Left lung (tissue), 10 donors: ENCODE data around the gene EIF2AK3. TPM values are rescaled to one million over a fixed set of nuclear protein-coding genes. Genes with fewer than 3 reads are reported as not detected.

ENCODE experiments used
- ATAC-seq: fragments of 200-7000 bp; cut with Tn5 transposase; one replicate; pipeline ENCODE4 v1.9.1; 2020; ENCODE audit warnings: moderate library complexity
- DNase-seq, 4 donors: peaks; one replicate each; pipeline ENCODE4 v3.0.0-alpha.2; 2013 to 2020
- H3K27ac ChIP-seq, 2 donors: fragments of 200-600 bp; sonication (generic) in 1 of 2; one replicate each; pipeline versions ENCODE4 v1.5.0 to v1.8.0; 2020 to 2021
- H3K27me3 ChIP-seq, 2 donors: fragments of 200-600 bp; sonication (generic) in 1 of 2; one replicate each; pipeline versions ENCODE4 v1.5.0 to v1.8.0; 2020 to 2021
- H3K36me3 ChIP-seq, 2 donors: fragments of 200-600 bp; sonication (generic) in 1 of 2; one replicate each; pipeline versions ENCODE4 v1.5.0 to v1.8.0; 2020 to 2021
- H3K4me1 ChIP-seq, 2 donors: fragments of 200-600 bp; one replicate each; pipeline ENCODE4 v1.8.0; 2021
- H3K4me3 ChIP-seq, 2 donors: fragments of 200-600 bp; sonication (generic) in 1 of 2; one replicate each; pipeline versions ENCODE4 v1.5.0 to v1.8.0; 2020 to 2021; ENCODE audit warnings: mild to moderate bottlenecking in 1 of 2
- H3K9me3 ChIP-seq, 2 donors: fragments of 200-600 bp; sonication (generic) in 1 of 2; one replicate each; pipeline versions ENCODE4 v1.5.0 to v1.8.0; 2020 to 2021
- intact Hi-C, 2 donors: fragments of 100-400 bp; cut with DNase I; formaldehyde crosslinking; loops; one replicate each; pipeline versions ENCODE4 v1.11.2 to v1.14.2; 2022
- polyA plus RNA-seq, 6 donors: library from polyadenylated mRNA; unstranded; fragments of 120-200 nt; gene quantifications; one replicate each; pipeline ENCODE4 v1.2.1, GENCODE V29; 2013; ENCODE audit not compliant: insufficient read length in 6 of 6
- total RNA-seq, 2 donors: library from RNA; stranded (reverse); fragmentation: NEBNext Ultra II Directional; extraction: Animal tissue kit (Norgen Biotek cat#: 25700); gene quantifications; one replicate each; pipeline ENCODE4 v1.2.1, GENCODE V29; 2021
- TF ChIP-seq, protein P1 (sequence below), 2 donors: fragments of 200-600 bp; sonication (generic) in 1 of 2; IDR thresholded peaks; one replicate each; pipeline versions ENCODE4 v1.5.0 to v1.8.0; 2021; ENCODE audit warnings: antibody characterized with exemption in 2 of 2
- donor health status: DM: no; HTN: yes; CAD: no.
- donor health status: DM: no; HTN: no; CAD: no.

EIF2AK3 gene
- total and polyA plus RNA-seq, 8 donors: 23.5 to 31.2 (median 28.1) TPM

DNA sequence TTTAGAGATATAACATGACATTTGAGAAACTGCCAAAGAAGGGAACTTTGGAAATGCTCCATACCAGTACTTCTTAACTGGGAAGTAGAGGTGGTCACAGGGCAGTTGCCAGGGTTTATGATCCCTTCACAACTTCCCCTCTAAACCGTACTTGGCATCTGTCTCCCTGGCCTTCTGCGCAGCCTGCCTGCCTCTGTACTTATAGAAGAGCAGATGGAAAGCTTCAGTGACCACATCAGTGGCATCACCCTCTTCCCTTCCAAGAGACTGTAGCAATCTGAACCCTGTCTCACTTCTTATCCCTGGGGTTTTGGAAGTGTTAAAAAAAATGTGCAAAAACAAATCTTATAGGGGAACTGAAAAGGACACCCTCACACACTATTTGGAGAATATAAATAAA, 64.1 kb downstream of the EIF2AK3 start:
- DNase-seq (peak in 2 of 4 donors; percentile 62 to 78), ATAC-seq (no peak)
- Histone ChIP-seq H3K27me3 (no peaks in the 10 kb centered on the region), H3K4me1 (no peaks in the 10 kb centered on the region), H3K4me3 (no peak overlapping the region), H3K27ac (no peak overlapping the region), H3K36me3 (peaks cover 0 to 53% of the 10 kb centered on the region in 2 donors), H3K9me3 (no peaks in the 10 kb centered on the region)
- intact Hi-C loops: no loop called here
- TF ChIP-seq, protein P1, sequence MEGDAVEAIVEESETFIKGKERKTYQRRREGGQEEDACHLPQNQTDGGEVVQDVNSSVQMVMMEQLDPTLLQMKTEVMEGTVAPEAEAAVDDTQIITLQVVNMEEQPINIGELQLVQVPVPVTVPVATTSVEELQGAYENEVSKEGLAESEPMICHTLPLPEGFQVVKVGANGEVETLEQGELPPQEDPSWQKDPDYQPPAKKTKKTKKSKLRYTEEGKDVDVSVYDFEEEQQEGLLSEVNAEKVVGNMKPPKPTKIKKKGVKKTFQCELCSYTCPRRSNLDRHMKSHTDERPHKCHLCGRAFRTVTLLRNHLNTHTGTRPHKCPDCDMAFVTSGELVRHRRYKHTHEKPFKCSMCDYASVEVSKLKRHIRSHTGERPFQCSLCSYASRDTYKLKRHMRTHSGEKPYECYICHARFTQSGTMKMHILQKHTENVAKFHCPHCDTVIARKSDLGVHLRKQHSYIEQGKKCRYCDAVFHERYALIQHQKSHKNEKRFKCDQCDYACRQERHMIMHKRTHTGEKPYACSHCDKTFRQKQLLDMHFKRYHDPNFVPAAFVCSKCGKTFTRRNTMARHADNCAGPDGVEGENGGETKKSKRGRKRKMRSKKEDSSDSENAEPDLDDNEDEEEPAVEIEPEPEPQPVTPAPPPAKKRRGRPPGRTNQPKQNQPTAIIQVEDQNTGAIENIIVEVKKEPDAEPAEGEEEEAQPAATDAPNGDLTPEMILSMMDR (IDR thresholded peaks at IDR 0.05): no peak

DNA sequence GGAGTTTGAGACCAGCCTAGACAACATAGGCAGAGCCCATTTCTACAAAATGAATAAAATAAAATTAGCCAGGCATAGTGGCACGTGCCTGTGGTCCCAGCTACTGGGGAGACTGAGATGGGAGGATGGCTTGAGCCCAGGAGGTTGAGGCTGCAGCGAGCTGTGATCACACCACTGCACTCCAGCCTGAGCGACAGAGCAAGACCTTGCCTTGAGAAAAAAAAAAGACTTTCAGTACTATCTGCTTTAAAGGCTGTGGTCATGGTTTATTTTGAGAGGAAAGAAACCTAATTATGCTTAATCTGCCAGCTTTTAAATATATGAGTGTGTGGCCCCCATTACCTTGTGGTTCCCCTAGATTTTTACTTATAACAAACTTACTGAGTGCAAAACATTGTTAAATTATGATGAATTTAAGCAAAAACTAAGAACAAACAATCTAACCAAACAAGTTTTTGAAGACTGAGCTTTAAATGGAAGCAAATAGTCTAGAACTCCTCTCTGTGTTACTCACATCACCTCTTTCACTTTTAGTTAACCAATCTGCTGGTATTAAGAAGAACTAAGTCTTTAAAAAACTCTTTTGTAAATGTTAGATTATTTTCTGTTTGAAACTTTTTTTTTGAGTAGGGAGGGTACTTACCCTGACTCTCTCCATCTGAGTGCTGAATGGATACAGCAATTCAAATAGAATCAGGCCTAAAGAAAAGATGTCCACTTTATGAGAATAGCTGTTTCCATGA, 65.4 kb downstream of the EIF2AK3 start:
- TF ChIP-seq, protein P1 (IDR thresholded peaks at IDR 0.05): no peak
- no peaks in the 10 kb centered on the region for H3K27me3 ChIP-seq
- no peaks in the 10 kb centered on the region for H3K4me1 ChIP-seq
- H3K36me3 ChIP-seq: peaks cover 0 to 57% of the 10 kb centered on the region in 2 donors
- H3K27ac ChIP-seq: no peak overlapping the region
- no peak for DNase-seq
- H3K4me3 ChIP-seq: no peak overlapping the region
- no peak for ATAC-seq
- no peaks in the 10 kb centered on the region for H3K9me3 ChIP-seq
- intact Hi-C loops: no loop called here

DNA sequence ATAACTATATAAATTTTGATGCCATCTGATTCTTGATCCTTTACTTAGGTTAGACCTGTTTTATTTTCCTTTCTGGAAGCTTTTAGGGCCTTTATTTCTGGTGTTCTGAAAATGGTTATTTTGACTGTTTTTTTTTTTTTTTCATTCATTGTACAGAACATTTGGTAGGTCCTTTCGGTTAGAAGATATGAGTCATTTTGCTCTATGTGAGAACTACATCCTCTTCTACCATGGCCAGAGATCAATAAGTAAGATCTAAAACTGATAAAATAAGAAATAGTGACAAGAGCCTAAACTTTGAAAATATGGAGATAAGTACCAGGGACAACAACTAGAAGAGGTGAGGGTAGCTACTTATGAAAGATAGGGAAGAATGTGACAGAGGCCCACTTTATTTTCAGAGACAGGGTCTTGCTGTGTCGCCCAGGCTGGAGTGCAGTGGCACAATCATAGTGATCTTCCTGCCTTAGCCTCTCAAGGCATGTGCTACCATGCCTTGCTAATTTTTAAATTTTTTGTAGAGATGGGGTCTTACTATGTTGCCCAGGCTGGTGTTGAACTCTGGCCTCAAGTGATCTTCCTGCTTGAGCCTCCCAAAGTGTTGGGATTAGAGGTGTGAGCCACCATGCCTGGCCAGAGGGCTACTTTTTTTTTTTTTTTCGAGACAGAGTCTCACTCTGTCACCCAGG, 66.5 kb downstream of the EIF2AK3 start:
- Histone ChIP-seq H3K4me1 (no peaks in the 10 kb centered on the region), H3K4me3 (no peak overlapping the region), H3K36me3 (peaks cover 0 to 60% of the 10 kb centered on the region in 2 donors), H3K27me3 (no peaks in the 10 kb centered on the region), H3K27ac (no peak overlapping the region), H3K9me3 (no peaks in the 10 kb centered on the region)
- ATAC-seq: no peak
- TF ChIP-seq, protein P1 (IDR thresholded peaks at IDR 0.05): no peak
- no peak for DNase-seq
- intact Hi-C loops: no loop called here

DNA sequence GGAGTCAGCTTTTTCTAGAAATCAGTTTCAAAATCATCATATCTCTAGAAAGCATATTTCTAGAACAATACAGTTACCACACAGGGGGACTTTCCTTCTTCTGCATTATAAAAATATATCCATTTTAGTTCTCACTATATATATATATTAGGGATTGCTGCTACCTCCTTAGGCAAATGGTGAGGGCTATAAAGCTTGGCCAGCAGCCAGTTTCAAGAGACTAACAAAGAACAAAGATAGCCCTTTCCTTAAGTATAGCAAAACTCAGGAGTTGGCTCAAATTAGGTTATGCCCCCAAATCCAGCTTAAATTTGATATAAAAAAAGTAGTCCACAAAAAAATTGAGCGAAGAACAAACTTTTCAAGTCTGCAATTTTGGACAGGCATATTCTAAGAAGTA, 70.0 kb downstream of the EIF2AK3 start:
- DNase-seq (no peak), ATAC-seq (no peak)
- Histone ChIP-seq H3K4me1 (no peaks in the 10 kb centered on the region), H3K27me3 (no peaks in the 10 kb centered on the region), H3K9me3 (no peaks in the 10 kb centered on the region), H3K4me3 (no peak overlapping the region), H3K36me3 (peaks cover 0 to 73% of the 10 kb centered on the region in 2 donors), H3K27ac (no peak overlapping the region)
- intact Hi-C loops: no loop called here
- TF ChIP-seq, protein P1 (IDR thresholded peaks at IDR 0.05): no peak

DNA sequence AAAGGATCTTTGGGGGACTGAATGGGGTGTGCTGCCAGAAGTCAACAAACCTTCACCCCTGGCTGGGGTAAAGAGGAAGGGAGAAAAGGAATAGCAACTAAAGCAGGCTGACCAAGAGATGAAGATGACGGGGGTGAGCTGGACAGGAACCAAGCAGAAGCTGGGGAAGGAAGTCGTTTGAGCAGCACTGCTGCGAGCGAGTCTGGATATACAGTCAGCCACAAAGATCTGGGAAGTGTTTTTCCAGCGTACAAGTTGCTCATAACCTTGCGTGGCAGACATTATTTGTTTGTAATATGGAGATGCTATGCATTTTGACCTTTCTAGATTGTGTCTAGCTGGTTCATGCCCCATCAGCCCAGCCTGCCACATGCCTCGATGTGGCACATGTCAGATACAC, 71.2 kb downstream of the EIF2AK3 start:
- TF ChIP-seq, protein P1 (IDR thresholded peaks at IDR 0.05): no peak

More for the DNA sequence above, 71.2 kb downstream of the EIF2AK3 start:
- Histone ChIP-seq H3K4me3 (no peak overlapping the region), H3K36me3 (peaks cover 0 to 64% of the 10 kb centered on the region in 2 donors), H3K9me3 (no peaks in the 10 kb centered on the region), H3K27me3 (no peaks in the 10 kb centered on the region), H3K4me1 (no peaks in the 10 kb centered on the region), H3K27ac (no peak overlapping the region)
- DNase-seq (no peak), ATAC-seq (no peak)
- intact Hi-C loops: no loop called here
